SU-DHL-6 (cell line): ENCODE data around the gene NR2F2.

ENCODE experiments used
- EZH2phosphoT487 ChIP-seq: fragments of 200-600 bp; sonication (generic), shearing (Covaris generic); conservative IDR thresholded peaks from 2 replicates; pipeline ENCODE4 v1.6.1; 2018; ENCODE audit warnings: mild to moderate bottlenecking, antibody characterized with exemption, low read length, moderate library complexity, mixed read lengths
- TF ChIP-seq, protein P1 (sequence below): fragments of 200-600 bp; sonication (generic); IDR thresholded peaks from one replicate; pipeline ENCODE4 v1.5.1; 2017; ENCODE audit warnings: antibody characterized with exemption, mild to moderate bottlenecking, low read length, moderate library complexity; ENCODE audit not compliant: insufficient read depth, poor library complexity, severe bottlenecking

DNA sequence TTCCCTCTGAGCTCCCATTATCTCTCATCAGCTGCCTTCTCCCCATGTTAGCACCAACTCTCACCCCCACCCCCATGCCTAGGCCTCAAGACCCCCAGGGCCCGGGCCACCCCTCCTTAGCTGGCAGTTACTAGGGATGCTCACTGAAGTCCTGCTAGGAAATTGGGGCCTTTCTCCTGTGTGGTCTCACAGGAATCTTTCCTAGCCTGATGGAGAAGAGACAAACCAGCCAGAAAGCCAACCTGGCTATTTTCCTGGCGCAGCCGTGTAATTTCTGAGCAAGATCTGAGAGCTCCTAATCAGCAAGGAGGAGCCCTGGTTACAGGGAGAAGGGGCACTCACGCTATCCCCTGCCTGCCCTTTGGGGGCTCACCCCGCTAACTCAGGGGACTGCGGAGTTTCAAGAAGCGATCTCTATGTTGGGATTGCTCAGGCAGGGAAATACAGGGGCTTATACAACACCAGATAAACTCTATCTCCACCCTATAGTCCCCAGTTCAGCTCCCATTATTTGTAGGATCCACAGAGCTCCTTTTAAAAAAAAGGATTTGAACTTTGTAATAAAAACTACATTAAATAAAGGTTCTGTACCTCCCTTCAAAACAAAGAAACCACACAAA, 25.2 kb downstream of the NR2F2 start:
- TF ChIP-seq, protein P1, sequence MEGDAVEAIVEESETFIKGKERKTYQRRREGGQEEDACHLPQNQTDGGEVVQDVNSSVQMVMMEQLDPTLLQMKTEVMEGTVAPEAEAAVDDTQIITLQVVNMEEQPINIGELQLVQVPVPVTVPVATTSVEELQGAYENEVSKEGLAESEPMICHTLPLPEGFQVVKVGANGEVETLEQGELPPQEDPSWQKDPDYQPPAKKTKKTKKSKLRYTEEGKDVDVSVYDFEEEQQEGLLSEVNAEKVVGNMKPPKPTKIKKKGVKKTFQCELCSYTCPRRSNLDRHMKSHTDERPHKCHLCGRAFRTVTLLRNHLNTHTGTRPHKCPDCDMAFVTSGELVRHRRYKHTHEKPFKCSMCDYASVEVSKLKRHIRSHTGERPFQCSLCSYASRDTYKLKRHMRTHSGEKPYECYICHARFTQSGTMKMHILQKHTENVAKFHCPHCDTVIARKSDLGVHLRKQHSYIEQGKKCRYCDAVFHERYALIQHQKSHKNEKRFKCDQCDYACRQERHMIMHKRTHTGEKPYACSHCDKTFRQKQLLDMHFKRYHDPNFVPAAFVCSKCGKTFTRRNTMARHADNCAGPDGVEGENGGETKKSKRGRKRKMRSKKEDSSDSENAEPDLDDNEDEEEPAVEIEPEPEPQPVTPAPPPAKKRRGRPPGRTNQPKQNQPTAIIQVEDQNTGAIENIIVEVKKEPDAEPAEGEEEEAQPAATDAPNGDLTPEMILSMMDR = no peak
- TF ChIP-seq EZH2phosphoT487 = no peak
